Measurements from ENCODE around the gene POLR2H. TPM values are rescaled to one million over a fixed set of nuclear protein-coding genes. Genes with fewer than 3 reads are reported as not detected.

POLR2H gene
- total RNA-seq, 1 donor from 2014 or later = 57.7 TPM

DNA sequence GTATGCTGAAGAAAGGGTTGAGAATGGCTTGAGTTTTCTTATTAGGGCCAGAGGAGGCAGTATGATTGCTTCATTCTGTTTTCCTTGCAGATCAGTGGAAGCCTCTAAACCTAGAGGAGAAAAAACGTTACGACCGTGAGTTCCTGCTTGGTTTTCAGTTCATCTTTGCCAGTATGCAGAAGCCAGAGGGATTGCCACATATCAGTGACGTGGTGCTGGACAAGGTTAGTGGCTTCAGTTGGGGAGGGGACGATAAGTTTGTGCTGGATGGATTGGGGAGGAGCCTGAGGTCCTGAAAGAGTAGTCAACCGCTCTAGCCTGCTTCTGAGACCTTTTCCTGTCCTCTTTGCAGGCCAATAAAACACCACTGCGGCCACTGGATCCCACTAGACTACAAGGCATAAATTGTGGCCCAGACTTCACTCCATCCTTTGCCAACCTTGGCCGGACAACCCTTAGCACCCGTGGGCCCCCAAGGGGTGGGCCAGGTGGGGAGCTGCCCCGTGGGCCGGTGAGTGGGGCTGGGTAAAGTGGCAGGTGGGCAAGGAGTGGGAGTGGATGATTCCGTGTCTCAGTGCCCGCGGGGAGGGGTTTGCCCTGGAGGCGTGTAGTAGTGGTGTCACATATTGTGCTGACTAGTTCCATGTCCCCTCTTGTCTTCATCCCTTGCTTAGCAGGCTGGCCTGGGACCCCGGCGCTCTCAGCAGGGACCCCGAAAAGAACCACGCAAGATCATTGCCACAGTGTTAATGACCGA lies 38.6 kb upstream of the POLR2H start:
- Mint-ChIP-seq H3K9me3 (ENCODE audit: unreplicated experiment) (no peaks in the 10 kb centered on the region), H3K4me1 (ENCODE audit: unreplicated experiment) (peaks cover 20% of the 10 kb centered on the region), H3K27me3 (ENCODE audit: unreplicated experiment) (no peaks in the 10 kb centered on the region), H3K4me3 (ENCODE audit: unreplicated experiment) (no peak overlapping the region), H3K36me3 (ENCODE audit: unreplicated experiment) (peaks cover 70% of the 10 kb centered on the region), H3K27ac (ENCODE audit: unreplicated experiment) (no peak overlapping the region)
- TF ChIP-seq, protein P1, sequence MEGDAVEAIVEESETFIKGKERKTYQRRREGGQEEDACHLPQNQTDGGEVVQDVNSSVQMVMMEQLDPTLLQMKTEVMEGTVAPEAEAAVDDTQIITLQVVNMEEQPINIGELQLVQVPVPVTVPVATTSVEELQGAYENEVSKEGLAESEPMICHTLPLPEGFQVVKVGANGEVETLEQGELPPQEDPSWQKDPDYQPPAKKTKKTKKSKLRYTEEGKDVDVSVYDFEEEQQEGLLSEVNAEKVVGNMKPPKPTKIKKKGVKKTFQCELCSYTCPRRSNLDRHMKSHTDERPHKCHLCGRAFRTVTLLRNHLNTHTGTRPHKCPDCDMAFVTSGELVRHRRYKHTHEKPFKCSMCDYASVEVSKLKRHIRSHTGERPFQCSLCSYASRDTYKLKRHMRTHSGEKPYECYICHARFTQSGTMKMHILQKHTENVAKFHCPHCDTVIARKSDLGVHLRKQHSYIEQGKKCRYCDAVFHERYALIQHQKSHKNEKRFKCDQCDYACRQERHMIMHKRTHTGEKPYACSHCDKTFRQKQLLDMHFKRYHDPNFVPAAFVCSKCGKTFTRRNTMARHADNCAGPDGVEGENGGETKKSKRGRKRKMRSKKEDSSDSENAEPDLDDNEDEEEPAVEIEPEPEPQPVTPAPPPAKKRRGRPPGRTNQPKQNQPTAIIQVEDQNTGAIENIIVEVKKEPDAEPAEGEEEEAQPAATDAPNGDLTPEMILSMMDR (IDR thresholded peaks at IDR 0.05) = no peak
- DNase-seq (ENCODE audit: extremely low spot score, unreplicated experiment) = no peak

DNA sequence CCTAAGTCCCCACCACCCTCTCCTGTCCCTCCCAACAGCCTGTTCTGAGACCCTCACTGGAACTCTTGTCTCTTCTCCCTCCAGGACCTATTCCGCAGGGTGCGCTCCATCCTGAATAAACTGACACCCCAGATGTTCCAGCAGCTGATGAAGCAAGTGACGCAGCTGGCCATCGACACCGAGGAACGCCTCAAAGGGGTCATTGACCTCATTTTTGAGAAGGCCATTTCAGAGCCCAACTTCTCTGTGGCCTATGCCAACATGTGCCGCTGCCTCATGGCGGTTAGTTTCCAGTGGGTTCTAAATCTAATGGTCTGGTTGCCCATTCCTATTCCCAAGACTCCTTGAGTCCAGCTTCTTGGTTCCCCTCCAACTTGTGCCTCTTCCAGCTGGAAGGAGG lies 37.8 kb upstream of the POLR2H start:
- H3K27me3 Mint-ChIP-seq (ENCODE audit: unreplicated experiment) = no peaks in the 10 kb centered on the region
- no peak for DNase-seq (ENCODE audit: extremely low spot score, unreplicated experiment)
- no peak overlapping the region for H3K27ac Mint-ChIP-seq (ENCODE audit: unreplicated experiment)
- TF ChIP-seq, protein P1 (IDR thresholded peaks at IDR 0.05) = no peak
- H3K36me3 Mint-ChIP-seq (ENCODE audit: unreplicated experiment) = peaks cover 73% of the 10 kb centered on the region
- no peak overlapping the region for H3K4me3 Mint-ChIP-seq (ENCODE audit: unreplicated experiment)
- H3K4me1 Mint-ChIP-seq (ENCODE audit: unreplicated experiment) = peaks cover 17% of the 10 kb centered on the region
- H3K9me3 Mint-ChIP-seq (ENCODE audit: unreplicated experiment) = no peaks in the 10 kb centered on the region

GRCh38 chr3:184325269-184325668 lies 36.2 kb upstream of the POLR2H start:
- H3K4me1 Mint-ChIP-seq (ENCODE audit: unreplicated experiment) = peaks cover 4% of the 10 kb centered on the region
- H3K4me3 Mint-ChIP-seq (ENCODE audit: unreplicated experiment) = no peak overlapping the region
- no peaks in the 10 kb centered on the region for H3K9me3 Mint-ChIP-seq (ENCODE audit: unreplicated experiment)
- no peak for DNase-seq (ENCODE audit: extremely low spot score, unreplicated experiment)
- H3K27ac Mint-ChIP-seq (ENCODE audit: unreplicated experiment) = no peak overlapping the region
- no peaks in the 10 kb centered on the region for H3K27me3 Mint-ChIP-seq (ENCODE audit: unreplicated experiment)
- peaks cover 83% of the 10 kb centered on the region for H3K36me3 Mint-ChIP-seq (ENCODE audit: unreplicated experiment)
- TF ChIP-seq, protein P1 (IDR thresholded peaks at IDR 0.05) = no peak

- Mint-ChIP-seq H3K27ac (ENCODE audit: unreplicated experiment) (no peak overlapping the region), H3K27me3 (ENCODE audit: unreplicated experiment) (no peaks in the 10 kb centered on the region)
These were observed 35.7 kb upstream of the POLR2H start for GRCh38 chr3:184325715-184326369.

GRCh38 chr3:184327171-184327570 lies 34.3 kb upstream of the POLR2H start:
- Mint-ChIP-seq H3K4me3 (ENCODE audit: unreplicated experiment) (no peak overlapping the region), H3K27ac (ENCODE audit: unreplicated experiment) (no peak overlapping the region), H3K36me3 (ENCODE audit: unreplicated experiment) (peaks cover 81% of the 10 kb centered on the region)

More at GRCh38 chr3:184325715-184326369, 35.7 kb upstream of the POLR2H start:
- DNase-seq (ENCODE audit: extremely low spot score, unreplicated experiment) = no peak
- H3K4me3 Mint-ChIP-seq (ENCODE audit: unreplicated experiment) = no peak overlapping the region
- H3K36me3 Mint-ChIP-seq (ENCODE audit: unreplicated experiment) = peaks cover 81% of the 10 kb centered on the region
- peaks cover under 1% of the 10 kb centered on the region for H3K4me1 Mint-ChIP-seq (ENCODE audit: unreplicated experiment)
- TF ChIP-seq, protein P1 (IDR thresholded peaks at IDR 0.05) = no peak
- H3K9me3 Mint-ChIP-seq (ENCODE audit: unreplicated experiment) = no peaks in the 10 kb centered on the region

More at GRCh38 chr3:184327171-184327570, 34.3 kb upstream of the POLR2H start:
- DNase-seq (ENCODE audit: extremely low spot score, unreplicated experiment) = no peak
- TF ChIP-seq, protein P1 (IDR thresholded peaks at IDR 0.05) = no peak
- Mint-ChIP-seq H3K4me1 (ENCODE audit: unreplicated experiment) (peaks cover 7% of the 10 kb centered on the region), H3K27me3 (ENCODE audit: unreplicated experiment) (no peaks in the 10 kb centered on the region), H3K9me3 (ENCODE audit: unreplicated experiment) (no peaks in the 10 kb centered on the region)
